ENCODE measurements around the gene PPP1R3G. TPM values are rescaled to one million over a fixed set of nuclear protein-coding genes. Genes with fewer than 3 reads are reported as not detected.

Gene PPP1R3G
- polyA plus RNA-seq, 1 donor (not counting 4 experiments of a cell fraction or from before 2014, with no cell fraction given) = 0.01 TPM

GRCh38 chr6:5087389-5087788 lies 2.2 kb downstream of the PPP1R3G start:
- dilution Hi-C loops (cut with MboI; ENCODE audit: extremely low pct_ligation_motif_present, low sequenced_read_pairs) = no loop called here

GRCh38 chr6:5088780-5089179 lies 3.6 kb downstream of the PPP1R3G start:
- H3K27me3 ChIP-seq (ENCODE audit: control insufficient read depth, extremely low read depth, insufficient read depth, low read length) = peaks cover 21% of the 10 kb centered on the region
- DNase-seq (ENCODE audit: low read depth, low spot score) (no peak), FAIRE-seq (no peak)
- no peaks in the 10 kb centered on the region for H3K79me2 ChIP-seq (ENCODE audit: control insufficient read depth, insufficient read depth, low read length)
- dilution Hi-C loops (cut with MboI; ENCODE audit: extremely low pct_ligation_motif_present, low sequenced_read_pairs) = no loop called here
- no peak overlapping the region for H2AFZ ChIP-seq (ENCODE audit: control insufficient read depth, low read length)
- H3K4me2 ChIP-seq (ENCODE audit: control insufficient read depth, extremely low read depth, insufficient read depth, low read depth, low read length) = no peak overlapping the region
- no peaks in the 10 kb centered on the region for H3K9me3 ChIP-seq (ENCODE audit: control insufficient read depth, low read depth, low read length)
- no peaks in the 10 kb centered on the region for H3K4me1 ChIP-seq (ENCODE audit: control insufficient read depth, extremely low read depth, insufficient read depth, low read length)
- H3K27ac ChIP-seq (ENCODE audit: control insufficient read depth, insufficient read depth, low read length) = no peak overlapping the region
- H3K4me3 ChIP-seq (ENCODE audit: control insufficient read depth in 2 of 3, extremely low read depth in 1 of 3, insufficient read depth in 2 of 3, low read depth in 1 of 3, low read length in 3 of 3) = no peak overlapping the region
- no peaks in the 10 kb centered on the region for H3K9me1 ChIP-seq (ENCODE audit: control insufficient read depth, extremely low read depth, insufficient read depth, low read length)
- no peaks in the 10 kb centered on the region for H3K36me3 ChIP-seq (ENCODE audit: control insufficient read depth in 2 of 2, extremely low read depth in 1 of 2, insufficient read depth in 2 of 2, low read length in 2 of 2)
- H3K9ac ChIP-seq (ENCODE audit: control insufficient read depth, extremely low read depth, insufficient read depth, low read length) = no peak overlapping the region
- H4K20me1 ChIP-seq (ENCODE audit: control insufficient read depth, extremely low read depth, insufficient read depth, low read length) = no peaks in the 10 kb centered on the region
- no peak for TF ChIP-seq CTCF (optimal IDR thresholded peaks at IDR 0.05 in 1 of 3, IDR thresholded peaks at IDR 0.05 in 1 of 3, conservative IDR thresholded peaks at IDR 0.05 in 1 of 3; ENCODE audit: extremely low read depth in 1 of 3, insufficient read depth in 2 of 3, low read length in 3 of 3)
- no peak for TF ChIP-seq EZH2 (IDR thresholded peaks at IDR 0.05; ENCODE audit: low read length)

More at GRCh38 chr6:5087389-5087788, 2.2 kb downstream of the PPP1R3G start:
- Histone ChIP-seq H3K4me3 (ENCODE audit: control insufficient read depth in 2 of 3, extremely low read depth in 1 of 3, insufficient read depth in 2 of 3, low read depth in 1 of 3, low read length in 3 of 3) (no peak overlapping the region), H3K9ac (ENCODE audit: control insufficient read depth, extremely low read depth, insufficient read depth, low read length) (no peak overlapping the region), H3K9me3 (ENCODE audit: control insufficient read depth, low read depth, low read length) (no peaks in the 10 kb centered on the region), H3K27ac (ENCODE audit: control insufficient read depth, insufficient read depth, low read length) (no peak overlapping the region), H3K27me3 (ENCODE audit: control insufficient read depth, extremely low read depth, insufficient read depth, low read length) (peaks cover 21% of the 10 kb centered on the region), H3K36me3 (ENCODE audit: control insufficient read depth in 2 of 2, extremely low read depth in 1 of 2, insufficient read depth in 2 of 2, low read length in 2 of 2) (no peaks in the 10 kb centered on the region), H3K4me1 (ENCODE audit: control insufficient read depth, extremely low read depth, insufficient read depth, low read length) (peaks cover 11% of the 10 kb centered on the region), H3K4me2 (ENCODE audit: control insufficient read depth, extremely low read depth, insufficient read depth, low read depth, low read length) (no peak overlapping the region), H3K9me1 (ENCODE audit: control insufficient read depth, extremely low read depth, insufficient read depth, low read length) (no peaks in the 10 kb centered on the region), H2AFZ (ENCODE audit: control insufficient read depth, low read length) (no peak overlapping the region), H4K20me1 (ENCODE audit: control insufficient read depth, extremely low read depth, insufficient read depth, low read length) (no peaks in the 10 kb centered on the region), H3K79me2 (ENCODE audit: control insufficient read depth, insufficient read depth, low read length) (no peaks in the 10 kb centered on the region)
- DNase-seq (ENCODE audit: low read depth, low spot score) = no peak
- FAIRE-seq = no peak
- TF ChIP-seq CTCF (optimal IDR thresholded peaks at IDR 0.05 in 1 of 3, IDR thresholded peaks at IDR 0.05 in 1 of 3, conservative IDR thresholded peaks at IDR 0.05 in 1 of 3; ENCODE audit: extremely low read depth in 1 of 3, insufficient read depth in 2 of 3, low read length in 3 of 3) = no peak
- no peak for TF ChIP-seq EZH2 (IDR thresholded peaks at IDR 0.05; ENCODE audit: low read length)

Measured in keratinocyte (primary cell).